SH-SY5Y (cell line): ENCODE measurements around the gene PLB1.

Source experiments
- GATA2 ChIP-seq: IDR thresholded peaks from 2 replicates; pipeline ENCODE4 v1.6.1; 2011; ENCODE audit warnings: mild to moderate bottlenecking, low read depth, low read length
- GATA3 ChIP-seq: IDR thresholded peaks from 2 replicates; pipeline ENCODE4 v1.6.1; 2011; ENCODE audit warnings: low read depth, mild to moderate bottlenecking, low read length, moderate library complexity

DNA sequence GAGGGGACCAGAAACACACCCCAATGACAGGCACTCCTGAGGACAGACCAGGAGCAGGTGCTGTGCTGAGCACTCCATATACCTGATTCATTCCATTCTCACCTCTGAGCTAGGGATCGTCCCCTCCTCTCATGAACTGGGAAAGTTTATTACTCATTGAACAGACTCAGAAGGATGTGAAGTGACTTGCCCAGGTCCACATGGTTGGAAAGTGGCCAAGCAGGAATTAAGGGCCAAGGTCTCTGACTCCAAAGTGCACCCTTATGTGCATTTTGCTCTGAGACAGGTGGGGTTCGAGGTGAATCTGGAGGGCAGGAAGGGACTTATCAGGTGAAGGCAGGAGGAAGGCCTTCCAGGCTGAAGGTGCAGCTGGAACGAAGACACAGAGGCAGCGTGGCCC is 25.1 kb upstream of the PLB1 start:
- TF ChIP-seq GATA2 (no peak), GATA3 (no peak)
